ENCODE data around the gene FMO2. TPM values are rescaled to one million over a fixed set of nuclear protein-coding genes. Genes with fewer than 3 reads are reported as not detected.

Gene FMO2
- total RNA-seq, 3 donors from 2014 or later (not counting 1 experiment from before 2014, with no cell fraction given) = not detected

- Mint-ChIP-seq H3K36me3 (no peaks in the 10 kb centered on the region), H3K4me1 (no peaks in the 10 kb centered on the region), H3K9me3 (peaks cover 0 to 2% of the 10 kb centered on the region in 2 donors), H3K4me3 (no peak overlapping the region), H3K27me3 (ENCODE audit: low read depth in 2 of 2) (peaks cover 15 to 17% of the 10 kb centered on the region in 2 donors), H3K27ac (no peak overlapping the region)
- Histone ChIP-seq H3K4me1 (ENCODE audit: control insufficient read depth, insufficient read depth, low read length) (no peaks in the 10 kb centered on the region), H3K9me3 (ENCODE audit: control insufficient read depth, insufficient read depth, low read length) (no peaks in the 10 kb centered on the region), H3K4me3 (ENCODE audit: low read length) (no peak overlapping the region), H3K36me3 (ENCODE audit: control insufficient read depth, insufficient read depth, low read length) (no peaks in the 10 kb centered on the region), H3K27ac (ENCODE audit: low read length) (no peak overlapping the region), H3K27me3 (ENCODE audit: control insufficient read depth, insufficient read depth, low read length) (no peaks in the 10 kb centered on the region)
- ATAC-seq = no peak
- no peak for DNase-seq
- 40% methylated on average over 1 of the region's 1 CpG for WGBS (ENCODE audit: insufficient coverage)
- TF ChIP-seq CTCF (IDR thresholded peaks at IDR 0.05) = no peak
- intact Hi-C loops (cut with micrococcal nuclease) = no loop called here
Measured at GRCh38 chr1:171173069-171173468, 12.0 kb upstream of the FMO2 start.

- Histone ChIP-seq H3K4me3 (ENCODE audit: low read length) (no peak overlapping the region), H3K4me1 (ENCODE audit: control insufficient read depth, insufficient read depth, low read length) (no peaks in the 10 kb centered on the region), H3K36me3 (ENCODE audit: control insufficient read depth, insufficient read depth, low read length) (no peaks in the 10 kb centered on the region), H3K27ac (ENCODE audit: low read length) (no peak overlapping the region), H3K27me3 (ENCODE audit: control insufficient read depth, insufficient read depth, low read length) (no peaks in the 10 kb centered on the region), H3K9me3 (ENCODE audit: control insufficient read depth, insufficient read depth, low read length) (no peaks in the 10 kb centered on the region)
- H3K27ac Mint-ChIP-seq = no peak overlapping the region
- H3K27me3 Mint-ChIP-seq (ENCODE audit: low read depth in 2 of 2) = peaks cover 14 to 17% of the 10 kb centered on the region in 2 donors
- intact Hi-C loops (cut with micrococcal nuclease) = no loop called here
- 100% methylated on average over 1 of the region's 1 CpG for WGBS (ENCODE audit: insufficient coverage)
- H3K36me3 Mint-ChIP-seq = no peaks in the 10 kb centered on the region
- no peak for ATAC-seq
- TF ChIP-seq CTCF (IDR thresholded peaks at IDR 0.05) = no peak
- H3K9me3 Mint-ChIP-seq = no peaks in the 10 kb centered on the region
- H3K4me1 Mint-ChIP-seq = no peaks in the 10 kb centered on the region
- no peak overlapping the region for H3K4me3 Mint-ChIP-seq
- no peak for DNase-seq
Measured at GRCh38 chr1:171174560-171175294, 10.4 kb upstream of the FMO2 start.

GRCh38 chr1:171177261-171177660, 7.8 kb upstream of the FMO2 start:
- no peak for DNase-seq
- no peaks in the 10 kb centered on the region for H3K4me1 ChIP-seq (ENCODE audit: control insufficient read depth, insufficient read depth, low read length)
- no peak overlapping the region for H3K4me3 Mint-ChIP-seq
- H3K9me3 Mint-ChIP-seq = no peaks in the 10 kb centered on the region
- H3K36me3 ChIP-seq (ENCODE audit: control insufficient read depth, insufficient read depth, low read length) = no peaks in the 10 kb centered on the region
- no peak overlapping the region for H3K27ac Mint-ChIP-seq
- no peaks in the 10 kb centered on the region for H3K4me1 Mint-ChIP-seq
- no peak overlapping the region for H3K27ac ChIP-seq (ENCODE audit: low read length)
- no peak for ATAC-seq
- H3K27me3 Mint-ChIP-seq (ENCODE audit: low read depth in 2 of 2) = peaks cover 14 to 26% of the 10 kb centered on the region in 2 donors
- intact Hi-C loops (cut with micrococcal nuclease) = no loop called here
- 84% methylated on average over 4 of the region's 4 CpGs for WGBS (ENCODE audit: insufficient coverage)
- TF ChIP-seq CTCF (IDR thresholded peaks at IDR 0.05) = no peak
- H3K27me3 ChIP-seq (ENCODE audit: control insufficient read depth, insufficient read depth, low read length) = no peaks in the 10 kb centered on the region
- no peaks in the 10 kb centered on the region for H3K36me3 Mint-ChIP-seq
- H3K4me3 ChIP-seq (ENCODE audit: low read length) = no peak overlapping the region
- H3K9me3 ChIP-seq (ENCODE audit: control insufficient read depth, insufficient read depth, low read length) = no peaks in the 10 kb centered on the region
